MG63 (cell line): ENCODE results near the gene GABRG3. TPM values are rescaled to one million over a fixed set of nuclear protein-coding genes. Genes with fewer than 3 reads are reported as not detected.
"Not testable (repeated sequence)": the region's sequence is repeated elsewhere in the genome, so short reads cannot be mapped to it uniquely, and the experiment has no call there.

Experiments
- DNase-seq: peaks from one replicate; pipeline ENCODE4 v3.0.0-alpha.2; 2020
- H3K27me3 ChIP-seq: fragments of 250-450 bp; sonication (Bioruptor Pico); 2 replicates; pipeline ENCODE4 v1.5.1; 2020; ENCODE audit warnings: mild to moderate bottlenecking, moderate library complexity
- H3K36me3 ChIP-seq: fragments of 250-450 bp; sonication (Bioruptor Pico); 2 replicates; pipeline ENCODE4 v1.5.1; 2020; ENCODE audit warnings: mild to moderate bottlenecking, moderate library complexity
- H3K4me3 ChIP-seq: fragments of 250-450 bp; sonication (Bioruptor Pico); 2 replicates; pipeline ENCODE4 v1.5.1; 2020; ENCODE audit warnings: mild to moderate bottlenecking, moderate library complexity
- H3K9me3 ChIP-seq: fragments of 250-450 bp; sonication (Bioruptor Pico); 2 replicates; pipeline ENCODE4 v1.5.1; 2020; ENCODE audit warnings: mild to moderate bottlenecking, moderate library complexity
- total RNA-seq: library from RNA; depleted of rRNA; stranded (reverse); fragments of >200 nt; shearing (Covaris generic); gene quantifications from 2 replicates; pipeline ENCODE4 v1.2.3, GENCODE V29; 2014; ENCODE audit warnings: low replicate concordance

GABRG3 gene
- total RNA-seq, 1 experiment from 2014 or later = not detected

- DNase-seq = no peak
- H3K9me3 ChIP-seq = no peaks in the 10 kb centered on the region
- H3K4me3 ChIP-seq = no peak overlapping the region
- no peaks in the 10 kb centered on the region for H3K27me3 ChIP-seq
- H3K36me3 ChIP-seq = no peaks in the 10 kb centered on the region
These were observed 381.2 kb downstream of the GABRG3 start for GRCh38 chr15:27352136-27352535.

- Histone ChIP-seq H3K27me3 (no peaks in the 10 kb centered on the region), H3K9me3 (no peaks in the 10 kb centered on the region), H3K36me3 (no peaks in the 10 kb centered on the region), H3K4me3 (no peak overlapping the region)
- no peak for DNase-seq
These were observed 382.9 kb downstream of the GABRG3 start for GRCh38 chr15:27353856-27354255.

DNA sequence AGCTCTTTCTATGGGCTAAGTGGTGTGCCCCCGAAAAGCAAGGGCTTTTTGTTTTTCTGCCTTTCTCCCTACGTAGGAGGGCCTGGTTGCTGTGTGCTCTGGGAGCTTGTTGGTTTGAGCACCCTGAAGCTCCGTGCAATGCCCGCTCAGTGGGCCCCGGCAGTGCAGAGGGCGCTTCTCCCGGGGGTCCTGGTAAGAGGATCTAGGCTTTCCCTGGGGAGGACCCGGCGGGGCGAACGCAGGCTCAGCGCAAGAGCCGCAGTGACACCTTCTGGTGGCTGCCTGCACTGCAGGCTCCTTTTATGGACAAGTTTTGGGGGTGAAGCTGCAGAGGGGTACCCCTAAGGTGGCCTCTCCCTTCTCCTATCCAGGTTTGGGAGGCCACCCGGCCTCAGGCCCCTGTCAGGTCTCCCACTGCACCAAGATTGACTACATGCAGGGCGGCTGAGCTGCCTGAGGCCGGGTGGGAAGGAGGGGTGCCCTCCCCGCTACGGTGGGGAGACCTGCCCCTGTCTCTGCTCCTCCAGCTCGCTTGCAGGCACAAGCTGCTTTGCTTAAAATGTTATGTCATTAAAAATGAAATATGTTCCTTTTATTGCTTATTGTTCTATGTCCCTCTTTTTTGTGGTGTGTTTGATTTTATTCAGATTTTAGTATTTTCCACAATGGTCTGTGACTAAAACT lies 387.9 kb downstream of the GABRG3 start:
- Histone ChIP-seq H3K4me3 (no peak overlapping the region), H3K27me3 (no peaks in the 10 kb centered on the region), H3K36me3 (no peaks in the 10 kb centered on the region), H3K9me3 (no peaks in the 10 kb centered on the region)
- DNase-seq = no peak

DNA sequence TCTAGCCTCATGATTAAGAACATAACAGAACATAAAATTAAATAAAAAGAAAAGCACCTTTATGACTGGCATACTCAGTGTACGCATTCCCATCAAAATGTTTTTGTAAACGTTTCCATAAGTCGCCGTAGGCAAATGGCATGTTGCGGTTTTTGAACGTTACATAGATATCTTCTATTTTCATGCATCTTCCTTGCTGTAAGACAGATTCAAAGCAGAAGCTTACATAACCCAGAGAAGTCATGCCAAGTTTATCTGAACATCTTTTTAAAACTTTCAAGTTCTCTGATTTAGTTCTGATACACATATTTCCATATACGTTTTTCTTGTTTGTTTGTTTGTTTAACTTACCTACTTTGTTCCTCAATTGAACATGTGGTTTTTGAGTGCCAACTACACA lies 388.6 kb downstream of the GABRG3 start:
- Histone ChIP-seq H3K4me3 (no peak overlapping the region), H3K27me3 (no peaks in the 10 kb centered on the region), H3K9me3 (no peaks in the 10 kb centered on the region), H3K36me3 (no peaks in the 10 kb centered on the region)
- no peak for DNase-seq

- DNase-seq = no peak
- H3K27me3 ChIP-seq = no peaks in the 10 kb centered on the region
- H3K4me3 ChIP-seq = no peak overlapping the region
- H3K36me3 ChIP-seq = no peaks in the 10 kb centered on the region
- H3K9me3 ChIP-seq = no peaks in the 10 kb centered on the region
These were observed 389.3 kb downstream of the GABRG3 start for GRCh38 chr15:27360316-27360715.

- no peaks in the 10 kb centered on the region for H3K27me3 ChIP-seq
- no peaks in the 10 kb centered on the region for H3K36me3 ChIP-seq
- no peak for DNase-seq
- H3K9me3 ChIP-seq = no peaks in the 10 kb centered on the region
- no peak overlapping the region for H3K4me3 ChIP-seq
These were observed 390.5 kb downstream of the GABRG3 start for GRCh38 chr15:27361438-27361837.

DNA sequence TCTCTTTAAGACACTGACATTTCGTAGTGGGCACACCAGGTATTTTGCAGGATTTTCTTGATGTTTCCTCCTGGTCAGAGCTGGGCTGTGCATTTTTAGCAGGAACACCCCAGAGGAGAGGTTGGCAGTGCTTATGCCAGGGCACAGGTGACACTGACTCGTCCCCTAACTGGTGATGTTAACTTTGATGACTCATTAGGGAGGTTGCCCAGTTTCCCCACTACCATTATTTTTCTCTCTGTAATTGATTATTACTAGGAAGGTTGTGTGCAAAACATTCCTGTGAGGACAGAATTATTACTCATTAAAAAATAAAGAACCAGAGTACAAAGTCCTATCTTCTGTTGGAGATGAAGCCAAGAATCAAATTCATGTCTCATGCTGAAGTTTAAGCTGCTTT lies 394.5 kb downstream of the GABRG3 start:
- Histone ChIP-seq H3K9me3 (no peaks in the 10 kb centered on the region), H3K36me3 (no peaks in the 10 kb centered on the region), H3K27me3 (no peaks in the 10 kb centered on the region), H3K4me3 (no peak overlapping the region)
- DNase-seq = no peak

GRCh38 chr15:27377391-27377790 lies 406.4 kb downstream of the GABRG3 start:
- not testable (repeated sequence) for H3K4me3 ChIP-seq, H3K36me3 ChIP-seq, DNase-seq, H3K9me3 ChIP-seq, H3K27me3 ChIP-seq

GRCh38 chr15:27382361-27383025 lies 411.5 kb downstream of the GABRG3 start:
- H3K36me3 ChIP-seq = no peaks in the 10 kb centered on the region
- no peaks in the 10 kb centered on the region for H3K27me3 ChIP-seq
- H3K4me3 ChIP-seq = no peak overlapping the region
- H3K9me3 ChIP-seq = no peaks in the 10 kb centered on the region
- DNase-seq = no peak

DNA sequence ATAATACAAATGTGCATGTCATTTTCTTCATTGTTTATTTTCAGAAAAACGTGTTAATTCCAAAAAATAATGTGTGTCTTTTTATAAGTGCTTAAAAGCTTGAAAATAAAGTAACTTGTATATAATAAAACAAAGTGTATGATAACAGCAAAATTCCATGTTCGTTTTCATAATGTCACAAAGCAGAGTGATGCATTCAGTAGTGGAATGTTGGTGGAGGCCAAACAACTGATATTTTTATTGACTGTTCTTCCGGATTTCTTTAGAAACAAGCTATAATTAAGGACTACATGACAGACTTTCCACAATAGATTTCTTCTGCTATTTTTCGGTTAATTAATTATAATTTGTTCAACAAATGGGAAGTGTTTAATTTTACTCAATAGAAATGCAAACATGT lies 412.7 kb downstream of the GABRG3 start:
- no peaks in the 10 kb centered on the region for H3K36me3 ChIP-seq
- no peaks in the 10 kb centered on the region for H3K27me3 ChIP-seq
- no peak for DNase-seq
- no peaks in the 10 kb centered on the region for H3K9me3 ChIP-seq
- H3K4me3 ChIP-seq = no peak overlapping the region

GRCh38 chr15:27392163-27392562 lies 421.2 kb downstream of the GABRG3 start:
- H3K27me3 ChIP-seq = no peaks in the 10 kb centered on the region
- no peak for DNase-seq
- H3K4me3 ChIP-seq = no peak overlapping the region
- no peaks in the 10 kb centered on the region for H3K9me3 ChIP-seq
- H3K36me3 ChIP-seq = no peaks in the 10 kb centered on the region

DNA sequence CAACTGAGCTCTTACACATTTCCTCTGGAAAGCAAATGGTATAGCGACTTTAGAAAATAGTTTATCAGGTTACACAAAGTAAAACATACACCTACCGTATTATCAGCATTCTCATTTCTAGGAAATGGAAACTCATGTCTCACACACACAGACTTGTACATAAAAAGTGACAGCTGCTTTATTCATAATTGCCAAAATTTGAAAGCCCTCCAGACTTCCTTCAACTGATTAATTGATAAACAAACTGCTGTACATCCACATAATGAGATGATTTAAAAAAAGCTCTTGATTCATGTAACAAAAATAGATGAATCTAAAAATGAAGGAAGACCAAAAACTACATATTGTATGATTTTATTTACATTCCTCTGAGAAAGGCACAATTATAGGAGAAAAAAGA lies 425.5 kb downstream of the GABRG3 start:
- Histone ChIP-seq H3K36me3 (no peaks in the 10 kb centered on the region), H3K4me3 (no peak overlapping the region), H3K27me3 (no peaks in the 10 kb centered on the region), H3K9me3 (no peaks in the 10 kb centered on the region)
- DNase-seq = no peak

DNA sequence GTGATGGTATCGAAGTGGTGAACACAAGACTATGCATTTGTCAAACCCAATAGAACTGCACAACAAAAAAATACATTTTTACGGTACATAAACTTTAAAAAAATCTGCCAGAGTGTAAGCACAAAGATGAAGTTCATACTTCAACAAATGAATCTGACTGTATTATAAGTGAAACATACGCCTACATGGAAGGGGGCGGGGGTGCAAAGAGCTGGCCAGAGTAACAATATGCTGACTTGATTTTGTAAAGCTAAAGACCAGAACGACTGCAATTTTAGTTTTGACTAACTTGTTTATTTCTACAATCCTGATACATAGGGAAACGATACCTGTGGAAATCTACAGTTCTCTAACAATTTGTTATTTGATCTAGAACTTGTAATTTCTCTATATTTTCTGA lies 426.0 kb downstream of the GABRG3 start:
- DNase-seq = no peak
- H3K4me3 ChIP-seq = no peak overlapping the region

GRCh38 chr15:27398631-27399161 lies 427.7 kb downstream of the GABRG3 start:
- Histone ChIP-seq H3K36me3 (no peaks in the 10 kb centered on the region), H3K4me3 (no peak overlapping the region), H3K9me3 (no peaks in the 10 kb centered on the region), H3K27me3 (no peaks in the 10 kb centered on the region)
- no peak for DNase-seq

More for the DNA sequence above, 426.0 kb downstream of the GABRG3 start:
- Histone ChIP-seq H3K9me3 (no peaks in the 10 kb centered on the region), H3K36me3 (no peaks in the 10 kb centered on the region), H3K27me3 (no peaks in the 10 kb centered on the region)

DNA sequence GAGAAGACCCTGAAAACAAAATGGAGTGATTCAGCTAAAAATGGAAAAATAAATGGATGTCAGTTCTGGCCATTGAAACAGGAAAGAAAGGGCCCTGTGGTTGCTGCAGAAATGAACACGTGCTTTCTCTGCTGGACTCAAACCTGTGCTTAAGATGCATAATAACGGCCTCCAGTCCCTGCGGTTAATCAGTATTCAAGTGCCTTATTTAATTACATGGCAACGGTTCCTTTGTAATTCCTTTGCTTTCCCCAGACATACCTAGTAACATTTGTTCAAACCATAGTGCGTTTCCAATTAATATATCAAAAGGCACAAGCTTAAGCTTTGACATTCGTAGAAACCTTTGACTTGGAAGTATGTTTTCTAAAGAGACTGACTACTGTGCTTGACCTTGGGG lies 428.3 kb downstream of the GABRG3 start:
- H3K36me3 ChIP-seq = no peaks in the 10 kb centered on the region
- no peaks in the 10 kb centered on the region for H3K27me3 ChIP-seq
- H3K4me3 ChIP-seq = no peak overlapping the region
- H3K9me3 ChIP-seq = no peaks in the 10 kb centered on the region
- no peak for DNase-seq

GRCh38 chr15:27401471-27401870 lies 430.5 kb downstream of the GABRG3 start:
- no peak for DNase-seq
- H3K9me3 ChIP-seq = no peaks in the 10 kb centered on the region
- no peak overlapping the region for H3K4me3 ChIP-seq
- no peaks in the 10 kb centered on the region for H3K27me3 ChIP-seq
- H3K36me3 ChIP-seq = no peaks in the 10 kb centered on the region

GRCh38 chr15:27408428-27408827 lies 437.4 kb downstream of the GABRG3 start:
- Histone ChIP-seq H3K4me3 (no peak overlapping the region), H3K27me3 (no peaks in the 10 kb centered on the region)

DNA sequence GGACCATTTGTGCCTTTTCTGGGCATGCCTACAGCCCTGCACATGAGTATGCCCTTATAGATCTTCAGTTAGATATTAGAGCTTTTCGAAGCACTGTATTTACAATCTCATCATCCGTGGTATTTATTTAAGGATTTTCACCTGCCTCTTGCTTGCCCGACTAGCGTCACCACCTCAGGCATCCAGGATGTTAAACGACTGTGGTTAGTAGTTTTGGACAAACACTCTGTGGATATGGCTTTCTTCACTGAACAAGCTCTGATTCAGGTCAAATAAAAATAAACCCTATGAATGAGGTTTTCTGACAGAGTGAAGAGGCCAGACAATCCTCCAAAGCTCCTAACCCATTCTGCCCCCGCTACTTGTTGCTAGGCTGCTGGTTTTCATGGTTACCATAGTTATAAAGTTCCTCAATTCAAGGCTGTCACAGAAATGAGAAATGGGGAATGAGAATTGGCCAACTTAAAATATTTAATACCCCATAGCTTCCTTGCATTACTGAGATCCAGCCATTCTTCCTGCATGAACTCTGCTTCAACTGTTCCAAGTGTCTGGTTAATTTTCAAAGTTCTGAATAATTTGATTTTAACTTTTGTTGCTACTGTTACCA lies 440.1 kb downstream of the GABRG3 start:
- H3K4me3 ChIP-seq = no peak overlapping the region
- no peaks in the 10 kb centered on the region for H3K9me3 ChIP-seq
- no peaks in the 10 kb centered on the region for H3K36me3 ChIP-seq
- no peaks in the 10 kb centered on the region for H3K27me3 ChIP-seq
- no peak for DNase-seq

More at GRCh38 chr15:27408428-27408827, 437.4 kb downstream of the GABRG3 start:
- Histone ChIP-seq H3K36me3 (no peaks in the 10 kb centered on the region), H3K9me3 (no peaks in the 10 kb centered on the region)
- DNase-seq = no peak
